NOMO-1 treated with DMSO at 0.1 percent for 48 hours (cell line): Measurements from ENCODE around the gene ECEL1.
A peak's percentile ranks its signal among the peaks of the same experiment; 100 is the strongest.

ENCODE experiments used
- DNase-seq: peaks from one replicate; lab custom pipeline; 2025; ENCODE audit not compliant: unreplicated experiment; lab: John Stamatoyannopoulos, UW

The ECEL1 gene

DNA sequence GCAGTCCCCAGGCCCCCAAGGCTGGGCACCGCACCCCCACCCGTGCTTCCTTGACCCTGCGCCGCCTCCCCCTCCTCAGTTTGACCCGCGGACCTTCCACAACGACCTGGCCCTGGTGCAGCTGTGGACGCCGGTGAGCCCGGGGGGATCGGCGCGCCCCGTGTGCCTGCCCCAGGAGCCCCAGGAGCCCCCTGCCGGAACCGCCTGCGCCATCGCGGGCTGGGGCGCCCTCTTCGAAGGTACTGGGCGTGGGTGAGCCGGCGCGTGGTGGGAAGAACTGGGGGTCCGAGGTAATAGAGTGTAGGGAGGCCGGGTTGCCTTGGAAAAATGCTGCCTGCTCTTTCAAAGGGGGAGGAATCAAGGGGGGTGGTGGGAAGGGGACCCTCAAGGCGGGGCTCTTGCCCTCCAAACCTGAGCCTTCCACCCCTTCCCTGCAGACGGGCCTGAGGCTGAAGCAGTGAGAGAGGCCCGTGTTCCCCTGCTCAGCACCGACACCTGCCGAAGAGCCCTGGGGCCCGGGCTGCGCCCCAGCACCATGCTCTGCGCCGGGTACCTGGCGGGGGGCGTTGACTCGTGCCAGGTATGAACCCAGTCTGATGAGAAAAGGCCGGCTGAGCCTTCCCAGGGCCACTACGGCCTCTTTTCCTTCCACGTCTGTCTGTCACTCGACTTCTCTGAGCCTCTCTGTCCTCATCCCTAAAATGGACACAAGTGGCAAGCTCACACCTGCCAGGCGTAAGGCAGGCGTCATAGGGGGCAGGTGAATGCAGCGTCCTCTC, 35.2 kb upstream of the ECEL1 start:
- no peak for DNase-seq

DNA sequence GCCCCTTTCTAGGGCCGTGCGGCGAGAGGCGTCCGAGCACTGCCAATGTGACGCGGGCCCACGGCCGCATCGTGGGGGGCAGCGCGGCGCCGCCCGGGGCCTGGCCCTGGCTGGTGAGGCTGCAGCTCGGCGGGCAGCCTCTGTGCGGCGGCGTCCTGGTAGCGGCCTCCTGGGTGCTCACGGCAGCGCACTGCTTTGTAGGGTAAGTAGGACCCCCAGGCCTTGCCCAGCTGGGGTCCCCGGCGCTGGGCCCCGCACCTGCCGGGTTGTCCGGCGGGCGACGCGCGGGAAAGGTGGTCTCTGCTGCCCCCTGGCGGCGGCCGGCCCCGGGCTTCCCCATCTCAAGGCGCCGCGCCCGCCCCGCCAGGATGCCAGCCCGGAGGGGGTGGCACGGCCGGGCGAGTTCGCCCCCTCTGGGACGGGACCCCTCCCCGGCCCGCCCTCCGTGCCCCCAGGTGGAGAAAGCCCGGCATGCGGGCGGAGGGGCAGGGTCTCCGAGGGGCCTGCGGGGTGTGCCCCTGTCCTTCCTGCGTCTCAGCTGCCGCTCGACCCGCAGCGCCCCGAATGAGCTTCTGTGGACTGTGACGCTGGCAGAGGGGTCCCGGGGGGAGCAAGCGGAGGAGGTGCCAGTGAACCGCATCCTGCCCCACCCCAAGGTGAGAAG, 34.5 kb upstream of the ECEL1 start:
- peak; percentile 18 for DNase-seq

DNA sequence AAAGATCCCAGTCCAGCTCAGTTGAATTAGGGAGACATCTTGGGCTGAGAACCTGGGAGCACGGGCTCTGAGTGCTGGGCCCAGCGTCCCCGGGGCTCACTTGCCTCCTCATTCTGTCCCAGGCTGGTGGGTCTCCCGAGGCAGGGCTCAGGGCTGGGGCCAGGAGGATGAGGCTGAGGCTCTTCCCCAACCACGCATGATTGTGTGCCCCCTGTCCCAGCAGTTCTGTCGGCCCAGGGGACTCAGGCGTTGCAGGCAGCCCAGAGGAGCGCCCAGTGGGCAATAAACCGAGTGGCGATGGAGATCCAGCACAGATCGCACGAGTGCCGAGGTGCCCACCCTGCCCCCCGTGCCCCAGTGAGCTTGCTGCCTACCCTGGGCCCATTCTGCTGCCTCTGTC, 33.5 kb upstream of the ECEL1 start:
- DNase-seq: no peak

DNA sequence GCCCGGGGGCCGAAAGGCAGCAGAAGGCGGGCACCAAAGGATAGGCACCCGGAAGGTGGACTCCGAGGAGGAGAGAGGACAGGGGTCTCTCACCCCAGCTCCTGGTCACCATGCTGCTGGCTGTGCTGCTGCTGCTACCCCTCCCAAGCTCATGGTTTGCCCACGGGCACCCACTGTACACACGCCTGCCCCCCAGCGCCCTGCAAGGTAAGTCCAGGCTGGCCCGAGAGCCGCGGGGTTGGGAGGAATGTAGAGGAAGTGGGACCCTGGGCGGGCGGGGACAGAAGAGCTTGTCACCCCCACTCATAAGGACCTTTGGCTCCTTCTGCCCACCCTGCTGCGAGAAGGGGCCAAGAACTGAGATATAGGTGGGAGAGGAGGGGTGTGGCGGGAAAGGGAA, 32.9 kb upstream of the ECEL1 start:
- no peak for DNase-seq

DNA sequence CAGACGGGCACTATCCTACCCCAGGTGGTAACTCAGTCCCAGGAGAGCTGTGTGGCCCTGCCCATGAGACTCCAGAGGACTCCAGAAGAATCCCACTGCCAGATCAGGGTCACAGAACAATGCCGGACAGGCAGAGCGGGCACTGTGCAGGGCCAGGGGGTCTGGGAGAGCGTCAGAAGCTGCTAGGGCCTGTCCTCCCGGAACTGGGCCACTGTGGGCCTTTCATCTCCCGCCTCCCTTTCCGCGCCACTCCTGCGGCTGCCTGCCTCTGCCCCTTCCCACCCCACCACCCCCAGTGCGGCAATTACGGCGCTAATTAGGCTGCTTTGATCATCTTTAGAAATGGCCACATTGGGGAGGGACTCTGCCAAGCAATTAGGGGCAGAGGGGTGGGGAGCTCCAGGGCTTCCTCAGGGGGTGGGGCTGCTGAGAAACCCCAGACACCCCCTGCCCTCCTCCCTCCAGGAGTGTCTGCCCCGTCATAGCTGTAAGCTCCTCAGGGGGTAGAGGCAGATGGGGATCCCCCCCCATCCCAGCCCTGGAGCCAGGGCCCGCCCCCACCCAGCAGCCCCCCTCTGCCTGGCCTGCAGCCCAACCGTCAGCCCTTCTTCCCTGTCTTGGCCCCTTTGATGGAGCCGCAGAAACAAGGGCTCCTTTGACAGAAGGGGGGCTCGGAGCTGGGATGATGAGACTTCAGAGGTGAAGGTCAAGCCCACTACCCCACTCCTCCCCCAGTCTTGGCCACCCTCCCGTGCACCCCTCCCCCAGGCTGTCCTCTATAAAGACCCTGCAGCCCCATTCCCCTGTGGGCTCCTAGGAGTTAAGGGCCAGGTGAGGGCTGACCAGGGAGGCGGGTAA, 32.2 kb upstream of the ECEL1 start, which contains the start of gene PRSS56:
Gene PRSS56, plus strand, starts transcription at position 808 of the 858 bp plus-strand sequence. CDS start 211 bp downstream, outside the sequence.
- no peak for DNase-seq

DNA sequence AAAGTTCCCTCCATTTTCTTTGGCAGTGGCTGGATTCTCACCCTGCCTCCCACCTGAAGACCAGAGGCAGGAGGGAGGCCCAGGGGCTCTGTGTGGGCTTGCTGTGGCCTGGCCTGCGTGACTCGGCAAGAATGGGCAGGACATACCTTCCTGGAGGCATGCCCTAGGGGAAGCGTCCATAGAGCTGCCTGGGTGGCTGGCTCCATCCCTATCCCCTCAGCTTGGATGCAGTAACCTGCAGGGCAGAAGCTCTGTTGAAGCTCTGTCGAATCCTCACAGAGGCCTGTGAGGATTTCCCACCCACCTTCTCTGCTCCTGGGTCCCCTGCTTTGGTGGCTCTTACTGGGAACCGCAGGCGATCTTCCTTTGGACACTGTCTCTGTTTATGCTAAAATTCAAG, 31.2 kb upstream of the ECEL1 start:
- DNase-seq: no peak

DNA sequence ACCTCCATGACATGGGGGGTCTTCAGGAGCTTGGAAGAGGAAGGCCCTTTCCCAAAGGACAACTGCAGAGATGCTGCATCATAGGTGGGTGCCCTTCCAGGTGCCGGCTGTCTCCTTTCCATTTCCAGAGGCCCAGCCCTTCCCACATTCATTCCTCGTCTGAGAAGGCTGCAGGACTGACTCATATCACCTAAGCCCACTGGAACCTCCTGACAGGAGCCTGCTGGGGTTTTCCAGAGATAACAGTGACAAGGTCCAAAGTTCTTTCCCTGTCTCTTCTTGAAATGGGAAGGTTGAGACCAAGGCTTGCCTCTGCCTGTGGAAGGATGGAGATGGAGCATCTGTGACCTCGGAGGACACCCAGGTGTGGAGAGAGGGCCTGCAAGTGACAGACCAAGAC, 28.9 kb upstream of the ECEL1 start:
- no peak for DNase-seq

DNA sequence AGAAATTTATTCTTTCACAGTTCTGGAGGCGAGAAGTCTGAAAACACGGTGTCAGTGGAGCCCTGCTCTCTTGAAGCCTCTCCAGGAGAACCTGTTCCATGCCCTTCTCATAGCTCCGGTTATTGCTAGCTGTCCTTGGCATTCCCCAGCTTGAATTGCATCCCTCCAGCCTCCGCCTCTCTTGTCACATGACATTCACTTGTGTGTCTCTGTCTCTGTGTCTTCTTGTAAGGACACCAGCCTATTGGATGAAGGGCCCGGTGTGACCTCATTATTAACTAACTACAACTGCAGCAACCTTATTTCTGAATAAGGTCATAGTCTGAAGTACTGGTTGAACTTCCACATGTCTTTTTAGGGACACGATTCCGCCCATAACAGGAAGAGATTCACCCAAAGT, 28.0 kb upstream of the ECEL1 start:
- DNase-seq: no peak

DNA sequence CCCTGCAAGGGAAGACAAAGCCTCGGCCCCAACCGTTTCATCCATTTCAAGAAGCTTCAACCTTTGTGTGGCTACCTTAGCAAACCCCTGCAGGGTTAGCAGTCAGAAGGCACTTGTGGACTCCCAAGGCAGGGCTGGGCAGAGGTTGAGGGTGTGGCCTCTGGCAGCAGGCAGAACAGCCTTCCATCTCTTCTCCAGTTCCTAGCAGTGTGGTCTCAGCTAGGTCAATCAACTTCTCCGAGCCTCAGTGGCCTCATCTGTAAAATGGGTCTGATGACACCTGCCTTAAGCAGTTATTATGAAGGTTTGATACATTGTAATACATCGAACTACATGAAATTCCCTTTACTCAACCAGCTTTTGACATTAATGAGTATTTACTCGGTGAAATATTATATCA, 25.7 kb upstream of the ECEL1 start:
- no peak for DNase-seq

DNA sequence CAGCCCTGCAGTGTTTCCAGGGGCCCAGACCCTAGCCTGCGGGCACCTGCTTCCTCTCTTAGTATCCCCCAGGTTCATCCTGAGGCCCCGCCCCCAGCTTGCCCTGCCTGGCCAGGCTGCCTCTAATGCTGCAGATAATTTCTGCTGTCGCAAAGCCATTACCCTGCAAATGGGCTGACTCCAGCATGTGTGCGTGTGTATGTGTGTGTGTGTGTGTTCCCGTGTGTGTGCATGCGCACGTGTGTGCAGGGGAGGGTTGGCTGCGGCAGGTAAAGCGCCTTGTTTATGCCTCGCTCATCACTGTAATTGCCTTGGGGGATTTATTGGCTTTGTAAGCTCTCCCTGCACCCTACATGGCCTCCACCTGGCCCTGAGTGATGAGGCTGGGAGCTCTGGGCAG, 25.0 kb upstream of the ECEL1 start:
- DNase-seq: no peak

DNA sequence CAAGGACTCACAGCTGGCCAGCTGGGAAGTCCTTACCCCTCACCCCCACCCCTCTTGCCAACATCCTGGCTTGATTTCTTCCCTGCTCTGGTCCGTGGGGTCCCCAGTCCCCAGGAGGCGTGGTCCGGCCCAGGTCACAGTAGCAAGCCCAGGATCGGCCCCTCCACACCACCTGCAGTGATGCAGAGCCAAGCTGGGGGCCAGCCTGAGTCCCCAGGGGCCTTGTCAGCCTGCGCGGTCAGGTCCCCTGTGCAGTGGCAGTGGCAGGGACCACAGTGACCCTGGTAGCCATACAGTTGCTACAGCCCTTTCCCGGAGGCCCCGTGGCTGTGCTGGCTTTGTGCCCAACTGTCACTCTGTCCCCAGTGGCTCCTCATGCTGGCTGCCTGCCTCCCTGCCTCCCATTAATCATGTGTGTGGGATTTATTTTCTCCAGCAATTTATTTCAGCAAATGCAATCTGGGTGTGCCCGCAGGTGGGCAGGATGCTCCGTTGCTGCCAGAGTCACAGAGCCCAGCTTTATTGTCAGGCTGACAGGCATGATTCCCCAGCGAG, 23.8 kb upstream of the ECEL1 start:
- no peak for DNase-seq

DNA sequence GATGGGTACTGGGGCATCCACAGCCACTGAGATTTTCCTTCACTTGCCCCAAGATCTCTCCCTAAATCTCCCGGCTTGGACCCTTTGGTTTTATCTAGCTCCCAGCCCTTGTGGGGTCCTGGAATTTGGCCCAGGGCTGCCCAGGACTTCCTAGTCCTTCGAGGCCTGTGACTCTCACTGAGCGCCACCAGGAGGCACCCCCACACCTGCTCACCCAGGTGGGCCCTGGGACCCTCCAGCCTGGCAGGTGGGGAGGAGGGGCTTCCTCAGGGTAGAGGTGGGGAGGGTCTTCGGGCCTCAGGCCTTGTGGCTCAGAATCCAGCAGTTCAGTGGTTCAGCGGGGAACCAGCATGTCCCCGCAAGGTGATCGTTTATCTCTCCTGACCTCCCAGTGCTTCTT, 20.6 kb upstream of the ECEL1 start:
- no peak for DNase-seq

DNA sequence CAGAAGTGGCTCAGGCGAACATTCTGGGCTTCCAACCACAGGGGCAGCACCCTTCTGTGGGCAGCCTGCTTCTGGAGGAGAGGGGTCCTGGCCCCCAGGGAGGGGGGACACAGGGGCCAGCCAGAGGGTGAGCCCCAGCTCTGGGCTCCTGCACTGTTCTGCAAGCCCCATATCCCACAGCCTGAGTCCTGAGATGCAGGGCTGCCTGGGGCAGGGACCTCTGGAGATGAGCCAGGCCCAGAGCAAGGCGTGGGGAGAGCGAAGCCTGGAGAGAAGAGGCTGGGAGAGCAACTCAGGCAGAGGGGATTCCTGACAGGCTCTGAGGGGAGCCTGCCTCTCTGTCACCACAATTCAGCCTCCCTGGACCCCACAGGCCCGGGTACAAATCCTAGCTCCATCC, 19.1 kb upstream of the ECEL1 start:
- no peak for DNase-seq

DNA sequence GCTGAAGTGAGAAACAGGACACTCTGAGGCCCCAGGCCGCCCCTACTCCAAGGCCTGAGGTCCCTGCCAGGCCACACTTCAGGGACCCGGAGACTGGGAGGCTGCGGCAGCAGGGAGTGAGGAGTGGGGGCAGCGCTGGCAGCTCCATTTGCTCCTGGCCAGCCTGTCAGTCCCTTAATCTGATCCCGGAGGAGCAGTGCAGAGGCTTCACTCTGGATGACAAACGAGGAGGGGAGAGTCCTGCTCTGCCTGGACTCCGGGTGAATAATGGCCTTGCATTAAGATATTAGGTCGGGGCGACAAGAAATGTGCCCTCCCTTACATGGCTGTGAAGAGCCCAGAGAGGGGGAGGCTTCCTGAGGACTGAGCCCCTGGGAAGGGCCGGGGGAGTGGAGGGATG, 18.2 kb upstream of the ECEL1 start:
- no peak for DNase-seq

DNA sequence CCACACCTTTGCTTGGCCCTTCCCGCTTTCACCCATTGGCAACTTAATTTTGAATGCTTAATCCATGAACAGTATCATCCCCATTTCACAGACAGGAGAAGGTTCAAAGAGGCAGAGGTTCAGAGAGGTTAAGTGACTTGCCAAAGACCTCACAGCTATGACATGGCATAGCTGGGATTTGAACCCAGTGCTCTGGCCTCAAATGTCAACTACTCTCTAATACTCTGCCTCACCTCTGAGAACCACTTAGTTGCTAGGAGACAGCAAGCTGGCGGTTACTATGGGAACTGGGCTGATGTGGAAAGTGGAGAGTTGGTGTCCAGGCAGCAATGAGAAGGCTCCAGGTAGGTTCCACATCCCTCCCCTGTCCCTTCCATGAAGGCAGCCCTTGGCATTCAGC, 16.8 kb upstream of the ECEL1 start:
- no peak for DNase-seq

DNA sequence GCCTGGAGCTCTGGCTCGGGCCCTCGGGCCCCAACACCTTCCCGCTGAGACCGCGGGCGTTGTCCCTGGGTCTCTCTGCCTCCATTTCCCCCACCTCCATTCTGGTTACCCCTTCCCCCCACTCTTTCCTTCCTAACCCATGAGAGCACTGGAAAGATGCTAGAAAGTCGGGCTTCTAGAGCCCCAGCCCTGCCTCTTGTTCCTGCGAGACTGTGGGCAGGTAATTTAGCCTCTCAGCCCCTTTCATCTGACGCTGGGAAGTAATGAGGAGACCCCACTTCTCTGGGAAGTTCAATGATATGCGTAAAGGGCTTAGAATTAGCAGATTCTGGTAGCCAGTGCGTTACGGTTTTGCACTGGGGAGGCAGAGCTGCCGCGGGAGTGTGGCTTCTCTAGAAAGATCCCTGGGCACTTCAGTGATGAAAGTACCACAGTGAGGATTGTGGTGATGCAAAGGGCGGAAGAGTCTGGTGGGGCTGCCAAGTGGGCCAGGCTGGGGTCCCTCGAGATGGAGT, 16.2 kb upstream of the ECEL1 start:
- DNase-seq: no peak

DNA sequence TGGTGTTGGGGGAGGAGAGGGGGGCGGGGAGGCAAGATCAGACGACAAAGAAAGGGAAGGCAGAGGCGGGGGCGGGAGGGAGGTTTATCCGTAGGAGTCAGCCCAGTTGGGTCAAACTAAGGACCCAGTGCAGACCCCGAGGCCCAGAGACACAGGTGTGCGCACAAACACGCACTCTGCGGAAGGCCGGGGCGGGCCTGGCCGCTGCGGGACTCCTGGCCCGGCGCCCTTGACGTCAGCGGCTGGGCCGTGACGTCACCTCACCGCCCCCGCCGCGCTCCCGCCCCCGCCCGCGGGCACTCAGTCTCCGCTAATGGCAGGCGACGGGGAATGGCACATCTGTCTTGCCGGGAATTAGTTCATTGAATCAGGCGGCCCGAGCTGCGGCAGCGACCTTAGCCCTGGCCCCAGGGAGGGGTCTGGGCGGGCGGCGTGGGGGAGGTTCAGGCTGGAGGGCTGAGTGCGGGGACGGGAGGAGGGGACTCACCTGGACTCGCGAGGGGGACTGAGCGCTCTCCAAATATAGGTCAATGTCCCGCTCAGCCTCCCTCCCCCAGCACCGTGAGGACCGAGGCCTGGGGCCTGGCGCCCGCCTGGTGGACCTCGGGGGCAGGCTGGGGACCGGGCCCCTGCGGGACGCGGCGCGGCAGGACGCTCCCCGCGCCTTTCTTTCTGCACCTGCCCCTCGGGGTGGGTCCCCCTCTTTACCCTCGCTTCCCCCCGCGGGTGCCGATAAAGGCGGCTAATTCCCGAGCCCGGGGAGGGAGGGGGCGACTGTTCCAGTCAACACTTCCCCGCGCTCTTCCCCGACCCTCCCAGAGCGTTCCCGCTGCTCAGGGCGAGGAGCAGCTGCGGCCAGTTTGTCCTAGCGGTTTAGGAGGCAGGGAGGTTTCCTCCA, 15.5 kb upstream of the ECEL1 start:
- DNase-seq: no peak

DNA sequence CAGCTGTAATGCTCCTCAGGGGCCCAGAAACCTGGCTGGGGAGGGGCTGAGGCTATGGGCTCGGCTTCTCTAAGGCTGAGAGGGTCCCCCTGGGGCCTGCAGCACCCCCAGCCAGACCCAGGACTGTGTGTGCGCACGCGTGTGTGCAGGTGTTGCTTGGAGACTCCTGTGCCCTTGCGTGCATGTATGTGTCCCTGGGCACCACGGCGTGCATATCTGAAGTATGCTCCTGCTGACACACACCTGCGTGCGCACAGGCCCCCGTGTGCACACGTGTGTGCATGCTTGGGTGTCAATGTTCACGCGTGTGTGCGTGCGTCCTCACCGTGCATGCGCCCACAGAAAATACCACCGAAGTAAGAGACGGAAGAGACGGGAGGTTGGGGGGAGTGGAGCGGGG, 14.9 kb upstream of the ECEL1 start:
- DNase-seq: no peak

DNA sequence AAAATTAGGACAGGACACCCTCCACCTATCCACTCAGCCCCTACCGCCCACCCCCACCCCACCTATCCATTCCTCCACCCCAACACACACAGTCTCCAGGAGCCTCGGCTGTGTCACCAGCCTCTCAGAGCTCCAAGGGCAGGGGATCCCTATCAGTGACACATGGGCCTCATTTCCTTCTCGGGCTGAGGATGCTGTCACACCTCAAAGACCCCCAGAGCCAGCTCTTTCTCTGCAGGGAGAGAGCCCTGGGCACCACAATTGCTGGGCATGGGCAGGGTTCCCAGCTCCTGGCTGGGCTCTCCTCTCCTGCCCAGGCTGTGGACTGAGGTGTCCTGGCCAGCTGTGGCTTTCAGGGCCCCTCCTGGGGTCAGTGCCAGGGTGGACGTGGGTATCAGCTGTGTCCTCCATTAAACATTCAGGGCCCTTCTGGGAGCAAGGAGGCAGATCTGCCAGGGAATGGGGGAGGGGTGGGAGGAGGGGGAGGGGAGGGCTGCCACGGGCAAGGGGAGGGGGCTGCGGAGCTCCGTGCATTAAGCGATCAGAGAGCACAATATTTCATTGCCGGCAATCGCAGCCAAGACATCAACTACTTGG, 14.3 kb upstream of the ECEL1 start:
- no peak for DNase-seq

DNA sequence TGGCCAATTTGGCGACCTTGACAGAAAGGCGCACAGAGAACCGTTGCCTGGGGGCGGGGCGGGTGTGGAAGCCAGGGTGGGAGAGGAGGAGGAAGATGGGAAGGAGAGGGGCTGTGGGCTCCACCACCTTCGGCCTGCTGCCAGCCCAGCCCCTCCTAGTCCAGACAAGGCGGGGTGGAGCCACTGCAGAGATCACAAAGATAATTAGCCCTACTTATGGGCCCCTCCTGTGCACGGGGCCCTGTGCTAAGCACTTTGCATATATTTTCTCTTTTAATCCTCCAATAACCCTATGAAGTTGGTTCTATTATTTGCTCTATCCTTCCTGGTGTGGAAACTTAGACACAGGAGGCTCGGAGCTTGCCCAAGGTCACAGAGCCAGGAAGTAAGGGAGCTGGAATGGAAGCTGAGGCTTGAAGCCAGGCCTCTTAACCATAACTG, 13.7 kb upstream of the ECEL1 start:
- no peak for DNase-seq
